Activated CD8-positive, alpha-beta memory T cell treated with anti-CD3 and anti-CD28 coated beads for 4 hours (primary cell): ENCODE measurements around the gene CLCN6.

Experiments
- DNase-seq, 2 donors: peaks; one replicate each; pipeline ENCODE4 v3.0.0-alpha.2; 2020; ENCODE audit warnings: low read depth in 2 of 2

CLCN6 gene

DNA sequence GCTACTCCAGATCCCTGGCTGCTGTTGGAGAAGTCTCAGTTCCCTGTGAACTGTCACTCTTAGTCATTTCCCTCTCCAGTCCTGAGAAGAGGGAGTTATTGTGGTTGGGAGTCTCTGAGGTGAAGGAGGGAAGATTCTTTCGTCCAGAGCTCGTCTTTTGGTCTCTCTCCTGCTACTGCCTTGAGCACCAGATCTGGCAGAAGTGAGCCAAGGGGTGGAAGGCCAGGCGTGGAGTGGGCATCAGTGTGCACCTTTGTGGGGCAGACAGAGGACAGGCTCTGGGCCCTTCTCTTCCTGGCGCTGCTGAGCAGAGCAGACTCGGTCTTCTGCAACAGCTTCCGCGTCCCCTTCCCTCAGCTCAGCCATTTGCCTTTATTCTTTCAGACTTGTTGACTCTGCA is 19.1 kb downstream of the CLCN6 start:
- DNase-seq = no peak

DNA sequence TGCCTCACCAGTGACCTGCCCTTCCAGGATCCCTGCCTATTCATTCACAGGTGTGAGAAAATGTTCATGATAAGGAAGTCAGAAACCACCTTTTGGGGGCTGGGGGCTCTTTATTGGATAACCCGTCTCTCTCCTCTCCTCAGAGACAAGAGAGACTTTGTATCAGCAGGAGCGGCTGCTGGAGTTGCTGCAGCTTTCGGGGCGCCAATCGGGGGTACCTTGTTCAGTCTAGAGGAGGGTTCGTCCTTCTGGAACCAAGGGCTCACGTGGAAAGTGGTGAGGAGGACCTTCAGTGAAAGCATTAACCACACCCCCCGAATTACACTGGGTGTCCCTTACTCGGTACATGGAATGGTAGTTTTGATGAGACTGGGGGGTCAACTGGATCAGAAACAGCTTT is 21.0 kb downstream of the CLCN6 start:
- no peak for DNase-seq

DNA sequence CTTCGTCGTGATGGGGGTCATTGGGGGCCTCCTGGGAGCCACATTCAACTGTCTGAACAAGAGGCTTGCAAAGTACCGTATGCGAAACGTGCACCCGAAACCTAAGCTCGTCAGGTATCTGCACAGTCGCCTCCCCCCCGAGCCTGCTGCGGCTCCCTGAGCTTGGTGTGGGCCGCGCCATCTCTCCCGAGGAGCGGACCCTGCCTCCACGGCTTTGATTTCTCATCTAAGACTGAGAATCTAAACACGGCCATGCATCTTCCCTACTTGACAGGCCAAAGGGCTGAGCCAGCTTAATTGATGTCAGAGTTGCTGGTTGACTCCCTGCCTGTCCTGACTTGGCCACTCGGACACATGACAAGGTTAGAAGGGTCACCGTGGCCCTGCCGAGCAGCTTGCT is 22.5 kb downstream of the CLCN6 start:
- no peak for DNase-seq

DNA sequence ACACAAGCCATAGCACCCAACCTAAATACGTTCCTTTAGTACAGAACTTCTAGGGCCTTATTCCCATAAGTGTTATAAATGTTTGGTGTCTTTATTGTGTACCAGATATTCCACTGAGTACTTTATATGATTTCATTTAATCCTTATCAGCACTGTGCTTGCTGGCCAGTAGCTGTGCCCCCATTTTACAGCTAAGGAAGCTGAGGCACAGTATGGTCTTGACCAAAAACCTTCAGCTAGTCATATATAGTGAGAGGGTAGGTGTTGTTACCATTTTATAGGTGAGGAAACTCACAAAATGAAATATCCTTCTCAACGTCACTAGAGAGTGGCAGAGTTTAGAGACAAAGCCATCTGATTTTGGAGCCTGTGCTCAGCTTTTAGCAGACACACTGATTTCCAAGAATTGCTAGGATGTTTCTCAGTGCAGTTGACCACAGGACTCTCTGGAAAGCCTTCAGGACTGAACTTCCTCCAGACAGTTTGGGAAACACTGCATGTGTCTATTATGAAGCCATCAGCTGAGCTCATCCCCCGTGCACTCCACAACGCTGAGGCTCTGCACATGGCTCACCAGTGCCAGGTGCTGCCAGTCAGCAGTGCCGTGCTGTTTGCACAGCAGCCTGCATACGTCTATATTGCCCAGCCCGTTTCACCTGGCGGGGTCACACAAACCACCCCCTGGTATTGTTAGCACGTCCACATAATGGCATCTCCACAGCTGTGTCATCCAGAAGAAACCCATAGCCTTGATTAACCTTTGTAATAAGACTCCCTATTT is 26.1 kb downstream of the CLCN6 start:
- no peak for DNase-seq

DNA sequence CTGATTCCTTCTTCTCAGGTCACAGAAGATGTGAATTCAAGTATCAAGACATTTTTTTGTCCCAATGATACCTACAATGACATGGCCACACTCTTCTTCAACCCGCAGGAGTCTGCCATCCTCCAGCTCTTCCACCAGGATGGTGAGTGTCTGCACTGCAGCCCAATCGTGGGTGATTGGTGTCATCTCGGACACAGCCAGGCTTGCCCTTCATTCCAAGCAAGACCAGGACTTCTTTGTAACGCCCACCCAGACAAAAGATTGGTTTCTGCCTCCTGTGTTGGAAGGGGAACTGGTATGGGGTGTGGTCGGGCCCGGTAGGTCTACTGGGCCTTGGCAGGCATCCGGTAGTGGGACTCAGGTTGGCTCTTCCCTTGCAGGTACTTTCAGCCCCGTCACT is 27.5 kb downstream of the CLCN6 start:
- DNase-seq = no peak

DNA sequence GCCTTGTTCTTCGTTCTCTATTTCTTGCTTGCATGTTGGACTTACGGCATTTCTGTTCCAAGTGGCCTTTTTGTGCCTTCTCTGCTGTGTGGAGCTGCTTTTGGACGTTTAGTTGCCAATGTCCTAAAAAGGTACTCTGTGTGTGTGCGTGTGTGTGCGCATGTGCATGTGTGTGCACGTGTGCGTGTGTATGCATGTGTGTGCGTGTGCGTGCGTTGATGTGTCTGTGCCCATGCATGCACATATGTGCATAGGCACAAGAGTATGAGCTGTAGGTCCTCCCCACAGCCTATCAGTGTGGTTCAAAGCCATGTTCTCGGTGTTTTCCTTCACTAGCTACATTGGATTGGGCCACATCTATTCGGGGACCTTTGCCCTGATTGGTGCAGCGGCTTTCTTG is 27.9 kb downstream of the CLCN6 start:
- no peak for DNase-seq

DNA sequence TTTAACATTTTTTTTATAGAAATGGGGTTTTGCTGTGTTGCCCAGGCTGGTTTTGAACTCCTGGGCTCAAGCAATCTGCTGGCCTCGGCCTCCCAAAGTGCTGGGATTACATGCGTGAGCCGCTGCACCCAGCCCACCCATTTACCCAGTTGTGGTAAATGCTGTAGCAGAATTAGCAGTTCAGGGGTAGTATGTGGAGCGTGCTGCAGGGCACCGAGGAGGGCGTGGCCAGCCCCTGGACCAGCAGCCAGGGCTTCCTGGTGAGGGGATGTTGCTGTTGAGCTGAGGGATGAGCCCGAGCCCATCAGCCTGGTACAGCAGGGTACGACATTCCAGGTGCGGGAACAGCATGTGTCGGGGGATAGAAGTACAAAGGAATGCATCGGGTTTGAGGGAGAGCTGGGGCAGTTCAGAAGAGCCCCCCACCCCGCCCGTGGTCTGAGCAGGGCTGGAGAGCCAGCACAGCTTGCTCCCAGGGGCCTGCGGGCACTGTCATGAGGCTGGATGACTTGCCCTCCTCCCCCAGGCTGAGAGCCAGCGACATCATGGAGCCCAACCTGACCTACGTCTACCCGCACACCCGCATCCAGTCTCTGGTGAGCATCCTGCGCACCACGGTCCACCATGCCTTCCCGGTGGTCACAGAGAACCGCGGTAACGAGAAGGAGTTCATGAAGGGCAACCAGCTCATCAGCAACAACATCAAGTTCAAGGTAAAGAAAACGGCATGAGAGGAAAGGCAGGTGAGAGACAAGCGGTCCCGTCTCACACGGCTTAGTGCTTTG is 29.6 kb downstream of the CLCN6 start:
- DNase-seq = no peak

DNA sequence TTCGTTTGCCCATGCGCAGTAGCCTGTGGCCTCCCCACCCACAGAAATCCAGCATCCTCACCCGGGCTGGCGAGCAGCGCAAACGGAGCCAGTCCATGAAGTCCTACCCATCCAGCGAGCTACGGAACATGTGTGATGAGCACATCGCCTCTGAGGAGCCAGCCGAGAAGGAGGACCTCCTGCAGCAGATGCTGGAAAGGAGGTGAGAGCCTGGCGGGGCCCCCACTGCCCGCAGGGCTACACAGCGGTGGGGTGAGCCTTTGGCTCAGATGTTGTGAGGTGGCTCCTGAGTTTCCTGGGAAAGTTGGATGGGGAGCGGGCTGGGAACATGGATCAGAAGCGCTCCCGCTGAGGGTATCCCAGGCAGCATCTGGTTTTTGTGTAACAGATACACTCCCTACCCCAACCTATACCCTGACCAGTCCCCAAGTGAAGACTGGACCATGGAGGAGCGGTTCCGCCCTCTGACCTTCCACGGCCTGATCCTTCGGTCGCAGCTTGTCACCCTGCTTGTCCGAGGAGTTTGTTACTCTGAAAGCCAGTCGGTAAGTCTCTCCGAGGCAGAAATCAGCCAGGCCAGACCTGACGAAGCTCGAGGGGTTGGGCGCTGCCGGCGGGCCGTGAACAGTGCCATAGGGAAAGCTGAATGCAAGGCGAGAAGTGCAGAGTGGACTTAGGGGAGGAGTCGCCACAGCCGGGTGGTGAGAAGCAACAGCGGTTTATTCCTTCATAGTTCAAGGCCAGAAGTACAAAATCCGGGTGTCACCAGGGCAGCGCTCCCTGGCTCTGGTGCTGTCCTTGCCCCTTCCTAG is 31.2 kb downstream of the CLCN6 start:
- DNase-seq = no peak

DNA sequence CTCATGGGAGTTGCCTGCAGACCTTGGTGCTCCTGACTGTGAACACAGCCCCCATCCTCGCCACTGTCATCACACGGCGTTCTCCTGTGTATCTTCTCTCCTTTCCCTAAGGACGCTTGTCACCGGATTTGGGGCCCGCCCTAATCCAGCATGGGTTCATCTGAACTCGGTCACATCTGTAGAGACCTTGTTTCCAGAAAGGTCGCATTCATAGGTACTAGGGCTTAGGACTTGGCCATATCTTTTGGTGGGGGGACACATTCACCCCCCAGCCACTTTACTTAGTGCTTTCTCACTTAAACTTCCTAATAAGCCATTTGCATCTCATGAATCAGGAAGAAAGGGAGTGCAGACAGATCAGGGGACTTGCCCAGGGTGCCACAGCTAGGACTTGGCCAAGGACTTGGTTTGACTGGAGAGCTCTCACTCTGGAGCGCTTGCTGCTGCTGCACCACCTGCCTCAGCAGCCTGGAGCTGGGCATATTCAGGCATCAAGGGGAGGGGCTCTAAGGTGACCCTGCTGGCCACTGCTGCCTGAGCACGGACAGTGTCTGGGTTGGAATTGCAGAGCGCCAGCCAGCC is 31.9 kb downstream of the CLCN6 start:
- no peak for DNase-seq

DNA sequence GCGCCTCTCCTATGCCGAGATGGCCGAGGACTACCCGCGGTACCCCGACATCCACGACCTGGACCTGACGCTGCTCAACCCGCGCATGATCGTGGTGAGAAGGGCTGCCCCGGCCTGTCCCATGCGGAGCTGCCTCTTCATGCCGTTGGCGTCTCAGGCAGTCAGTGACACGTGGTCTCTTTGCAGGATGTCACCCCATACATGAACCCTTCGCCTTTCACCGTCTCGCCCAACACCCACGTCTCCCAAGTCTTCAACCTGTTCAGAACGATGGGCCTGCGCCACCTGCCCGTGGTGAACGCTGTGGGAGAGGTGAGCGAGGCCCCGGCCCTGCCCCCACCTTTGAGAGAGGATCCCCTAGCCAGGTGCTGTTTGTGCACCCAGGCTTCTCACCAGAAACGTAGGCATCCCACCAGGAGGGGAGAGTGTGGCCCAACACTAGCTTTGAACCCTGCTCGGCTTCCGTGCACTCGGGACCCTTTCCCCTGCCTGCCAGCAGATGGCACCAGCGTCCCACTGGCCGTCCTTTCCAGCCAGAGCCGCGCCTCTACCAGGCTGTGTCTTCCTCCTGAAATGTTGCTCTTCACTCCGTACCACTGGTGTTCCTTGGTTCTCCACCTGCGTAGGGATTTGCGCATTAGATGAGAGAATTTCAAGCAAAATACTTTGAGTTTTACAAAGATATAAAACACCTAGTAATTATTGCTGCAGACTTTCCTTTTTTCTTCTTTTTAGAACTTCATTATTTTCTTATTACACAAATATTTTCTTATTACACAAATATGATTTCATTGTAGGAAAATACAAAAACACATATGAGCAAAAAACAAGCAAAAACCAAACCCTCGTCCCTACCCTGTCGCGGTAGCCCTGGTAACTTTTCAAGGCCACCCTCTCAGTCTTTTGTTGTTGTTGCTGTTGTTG is 32.6 kb downstream of the CLCN6 start:
- peak; percentile 40 to 46 for DNase-seq

DNA sequence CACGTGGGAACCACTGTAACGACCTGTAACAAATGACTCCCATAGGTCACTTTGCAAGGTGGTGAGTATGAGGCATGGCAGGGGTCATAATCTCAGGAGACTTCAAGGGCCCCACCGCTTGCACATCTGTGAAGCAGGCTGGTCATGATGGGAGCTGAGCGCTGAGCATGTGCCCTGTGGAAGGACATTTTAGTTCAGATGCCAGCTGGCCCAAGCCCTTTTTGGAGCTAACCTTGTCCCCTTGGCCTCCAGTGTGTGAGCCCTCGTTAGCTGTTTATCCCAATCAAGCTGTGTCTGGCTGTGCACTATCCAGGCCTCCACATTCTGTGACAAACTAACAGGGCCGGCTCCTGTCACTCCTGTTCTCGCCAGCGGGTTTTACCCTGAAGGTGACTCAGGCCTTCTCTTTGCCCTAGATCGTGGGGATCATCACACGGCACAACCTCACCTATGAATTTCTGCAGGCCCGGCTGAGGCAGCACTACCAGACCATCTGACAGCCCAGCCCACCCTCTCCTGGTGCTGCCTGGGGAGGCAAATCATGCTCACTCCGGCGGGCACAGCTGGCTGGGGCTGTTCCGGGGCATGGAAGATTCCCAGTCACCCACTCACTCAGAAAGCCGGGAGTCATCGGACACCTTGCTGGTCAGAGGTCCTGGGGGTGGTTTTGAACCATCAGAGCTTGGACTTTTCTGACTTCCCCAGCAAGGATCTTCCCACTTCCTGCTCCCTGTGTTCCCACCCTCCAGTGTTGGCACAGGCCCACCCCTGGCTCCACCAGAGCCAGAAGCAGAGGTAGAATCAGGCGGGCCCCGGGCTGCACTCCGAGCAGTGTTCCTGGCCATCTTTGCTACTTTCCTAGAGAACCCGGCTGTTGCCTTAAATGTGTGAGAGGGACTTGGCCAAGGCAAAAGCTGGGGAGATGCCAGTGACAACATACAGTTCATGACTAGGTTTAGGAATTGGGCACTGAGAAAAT is 34.0 kb downstream of the CLCN6 start:
- no peak for DNase-seq

DNA sequence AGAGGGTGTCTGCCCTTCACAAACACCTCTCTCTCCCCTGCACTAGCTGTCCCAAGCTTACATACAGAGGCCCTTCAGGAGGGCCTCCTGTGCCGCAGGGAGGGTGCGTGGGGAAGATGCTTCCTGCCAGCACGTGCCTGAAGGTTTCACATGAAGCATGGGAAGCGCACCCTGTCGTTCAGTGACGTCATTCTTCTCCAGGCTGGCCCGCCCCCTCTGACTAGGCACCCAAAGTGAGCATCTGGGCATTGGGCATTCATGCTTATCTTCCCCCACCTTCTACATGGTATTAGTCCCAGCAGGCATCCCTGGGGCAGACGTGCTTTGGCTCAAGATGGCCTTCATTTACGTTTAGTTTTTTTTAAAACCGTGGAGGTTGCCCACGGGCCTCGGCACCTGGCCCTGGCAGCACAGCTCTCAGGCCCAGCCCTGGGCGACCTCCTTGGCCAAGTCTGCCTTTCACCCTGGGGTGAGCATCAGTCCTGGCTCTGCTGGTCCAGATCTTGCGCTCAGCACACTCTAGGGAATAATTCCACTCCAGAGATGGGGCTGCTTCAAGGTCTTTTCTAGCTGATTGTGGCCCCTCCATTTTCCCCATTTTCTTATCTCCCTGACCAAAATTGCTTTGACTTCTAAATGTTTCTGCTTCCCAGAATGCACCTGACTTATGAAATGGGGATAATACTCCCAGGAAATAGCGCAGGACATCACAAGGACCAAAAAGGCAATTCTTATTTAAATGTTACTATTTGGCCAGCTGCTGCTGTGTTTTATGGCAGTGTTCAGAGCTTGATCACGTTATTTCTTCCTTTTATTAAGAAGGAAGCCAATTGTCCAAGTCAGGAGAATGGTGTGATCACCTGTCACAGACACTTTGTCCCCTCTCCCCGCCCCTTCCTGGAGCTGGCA is 35.5 kb downstream of the CLCN6 start:
- no peak for DNase-seq

DNA sequence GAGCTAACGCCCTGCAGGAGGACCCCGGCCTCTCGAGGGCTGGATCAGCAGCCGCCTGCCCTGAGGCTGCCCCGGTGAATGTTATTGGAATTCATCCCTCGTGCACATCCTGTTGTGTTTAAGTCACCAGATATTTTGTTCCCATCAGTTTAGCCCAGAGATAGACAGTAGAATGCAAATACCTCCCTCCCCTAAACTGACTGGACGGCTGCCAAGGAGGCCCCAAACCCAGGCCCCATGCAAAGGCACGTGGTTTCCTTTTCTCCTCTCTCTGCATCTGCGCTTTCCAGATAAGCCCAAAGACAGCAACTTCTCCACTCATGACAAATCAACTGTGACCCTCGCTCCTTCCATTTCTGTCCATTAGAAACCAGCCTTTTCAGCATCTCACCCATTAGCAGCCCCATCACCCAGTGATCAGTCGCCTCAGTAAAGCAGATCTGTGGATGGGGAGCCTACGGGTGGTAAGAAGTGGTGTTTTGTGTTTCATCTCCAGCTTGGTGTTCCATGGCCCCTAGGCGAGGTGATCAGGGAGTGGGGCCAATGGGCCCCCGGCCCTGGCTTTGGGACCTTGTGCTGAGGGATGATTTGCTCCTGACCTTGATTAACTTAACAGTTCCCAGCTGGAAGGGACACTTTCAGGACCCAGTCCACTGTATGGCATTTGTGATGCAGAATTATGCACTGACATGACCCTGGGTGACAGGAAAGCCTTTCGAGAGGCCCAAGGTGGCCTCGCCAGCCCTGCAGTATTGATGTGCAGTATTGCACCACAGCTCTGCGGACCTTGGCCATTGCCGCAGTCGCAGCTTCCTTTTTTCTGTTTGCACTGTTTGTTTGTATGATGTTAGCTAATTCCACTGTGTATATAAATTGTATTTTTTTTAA is 36.4 kb downstream of the CLCN6 start:
- no peak for DNase-seq

DNA sequence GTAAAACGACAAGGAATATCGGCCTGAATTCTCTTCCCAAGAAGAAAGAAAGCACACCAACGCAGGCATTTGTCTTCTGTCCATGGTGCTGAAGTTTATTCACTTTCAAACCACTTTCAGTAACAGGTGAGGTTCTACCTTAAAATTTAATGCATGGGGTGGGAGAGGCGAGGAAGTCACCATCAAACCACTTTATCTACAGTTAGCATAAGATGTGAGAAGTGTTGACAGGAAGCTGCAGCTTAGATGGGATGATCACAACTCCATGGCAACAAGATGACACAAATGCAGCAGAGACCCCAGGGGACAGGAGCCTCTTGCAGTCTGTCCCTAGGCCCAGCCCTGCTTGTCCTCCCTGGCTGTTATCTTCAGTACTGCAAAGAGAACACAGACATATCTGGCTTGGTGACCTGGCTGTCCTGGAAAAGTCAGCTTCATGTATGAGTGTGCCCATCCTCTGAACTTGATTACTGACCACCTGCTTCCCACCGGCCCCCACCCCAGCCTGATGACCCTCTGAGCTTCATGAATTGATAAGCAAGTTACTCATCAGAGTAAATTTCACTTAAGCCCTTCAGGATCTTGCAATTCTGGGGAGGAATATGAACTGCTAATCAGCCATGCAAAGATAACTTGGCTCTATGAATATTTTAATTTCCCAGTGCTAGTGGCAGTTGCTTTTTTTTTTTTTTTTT is 39.8 kb downstream of the CLCN6 start:
- no peak for DNase-seq

DNA sequence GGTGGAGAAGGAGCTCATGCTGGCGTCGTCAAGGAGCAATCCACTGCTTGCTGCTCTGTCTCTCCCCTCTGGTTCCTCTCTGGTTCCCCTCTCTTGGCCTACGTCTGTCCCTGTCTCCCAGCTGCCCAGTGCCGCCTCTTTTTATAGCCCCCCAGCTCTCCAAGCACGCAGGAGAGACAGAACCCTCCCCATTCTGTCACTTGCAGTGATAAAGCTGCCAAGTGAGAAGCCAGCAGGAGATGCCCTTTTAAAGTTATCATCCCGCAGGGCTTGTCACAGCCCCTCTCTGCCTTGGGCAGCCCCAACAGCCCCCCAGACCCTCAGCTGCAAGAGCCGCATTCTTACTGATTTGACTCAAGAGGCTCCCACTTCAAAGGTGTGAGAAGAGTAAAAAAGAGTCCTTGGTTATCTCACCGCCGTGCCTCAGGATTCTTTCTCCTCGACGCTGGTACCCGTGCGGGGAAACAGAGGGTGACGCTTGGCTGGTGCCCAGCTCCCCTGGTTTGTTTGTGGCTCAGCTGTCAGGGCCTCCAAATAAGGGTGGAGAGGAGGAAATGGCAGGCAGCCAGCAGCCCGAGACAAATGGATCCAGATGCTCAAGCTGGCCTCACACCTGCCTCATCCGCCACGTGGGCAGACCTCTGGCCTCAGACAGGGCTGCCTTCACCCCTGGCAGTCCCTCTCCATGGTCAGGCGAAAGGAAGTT is 41.8 kb downstream of the CLCN6 start, which contains the start of gene NPPA:
TSS of gene NPPA (minus strand) at position 117 of the 706 bp plus-strand sequence. CDS start at position 18, 99 bp downstream.
- no peak for DNase-seq

DNA sequence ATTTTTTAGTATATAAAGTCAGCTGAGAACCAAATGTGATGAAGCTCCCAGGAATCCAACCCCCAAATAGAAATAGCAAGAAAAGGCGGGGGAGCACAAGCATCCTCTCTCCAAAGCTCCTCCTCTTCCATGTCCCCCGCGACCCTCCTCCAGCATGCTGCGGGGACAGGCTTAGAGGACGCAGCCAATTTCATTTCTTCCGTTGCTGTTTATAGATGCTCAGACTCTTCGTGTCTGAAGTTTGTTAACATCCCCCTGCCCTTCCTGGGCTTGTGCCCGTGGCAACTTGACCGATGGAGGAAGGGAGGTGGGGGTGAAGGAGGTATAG is 42.3 kb downstream of the CLCN6 start:
- DNase-seq = no peak
